ENCODE data around the gene CHD9. TPM values are rescaled to one million over a fixed set of nuclear protein-coding genes. Genes with fewer than 3 reads are reported as not detected.
A peak's percentile ranks its signal among the peaks of the same experiment; 100 is the strongest.

CHD9 gene
- total RNA-seq, 2 donors from 2014 or later: 68.6 to 73.7 TPM

- DNase-seq (no peak), ATAC-seq (no peak)
- intact Hi-C loops (cut with DNase I, micrococcal nuclease): no loop called here
These were observed 315.1 kb downstream of the CHD9 start for GRCh38 chr16:53369921-53370320.

- DNase-seq (no peak), ATAC-seq (no peak)
- intact Hi-C loops (cut with DNase I, micrococcal nuclease): no loop called here
These were observed 316.0 kb downstream of the CHD9 start for GRCh38 chr16:53370827-53371226.

GRCh38 chr16:53372992-53373871, 318.4 kb downstream of the CHD9 start:
- intact Hi-C loops (cut with DNase I, micrococcal nuclease): no loop called here
- DNase-seq: peak; percentile 75 to 90

GRCh38 chr16:53374800-53375199, 320.0 kb downstream of the CHD9 start:
- ATAC-seq (no peak), DNase-seq (no peak)
- intact Hi-C loops (cut with DNase I, micrococcal nuclease): no loop called here

More at GRCh38 chr16:53372992-53373871, 318.4 kb downstream of the CHD9 start:
- peak; percentile 95 for ATAC-seq

- intact Hi-C loops (cut with DNase I, micrococcal nuclease): no loop called here
- ATAC-seq (no peak), DNase-seq (no peak)
These were observed 323.3 kb downstream of the CHD9 start for GRCh38 chr16:53378138-53378537.

Other genes with a start within 250 kb of the CHD9 start
- gene CHD9NB, start 2.1 kb upstream of the CHD9 start, total RNA-seq: 1 to 10 TPM; 5.0 to 6.1 TPM

All from left colon (tissue), 2 donors.